Activated T-helper 1 cell treated with anti-CD3 and anti-CD28 coated beads, Interleukin-2, amount 50 U/mL, for 16 hours (primary cell): ENCODE data around the gene SST.
"Not testable (repeated sequence)": the region's sequence is repeated elsewhere in the genome, so short reads cannot be mapped to it uniquely, and the experiment has no call there.

Experiments used
- DNase-seq, 2 donors: peaks; one replicate each; pipeline ENCODE4 v3.0.0-alpha.2; 2020; ENCODE audit warnings: low read depth in 1 of 2, low spot score in 1 of 2

Gene SST

GRCh38 chr3:187684880-187685279 lies 14.7 kb upstream of the SST start:
- no peak for DNase-seq

GRCh38 chr3:187684444-187684843 lies 14.2 kb upstream of the SST start:
- DNase-seq: no peak

GRCh38 chr3:187681756-187682155 lies 11.6 kb upstream of the SST start:
- not testable (repeated sequence) for DNase-seq

- peak; percentile 41 to 43 for DNase-seq
Observed at GRCh38 chr3:187679638-187680396, 9.6 kb upstream of the SST start.

GRCh38 chr3:187678726-187679268 lies 8.6 kb upstream of the SST start:
- DNase-seq: no peak

- no peak for DNase-seq
Observed at GRCh38 chr3:187677604-187678003, 7.4 kb upstream of the SST start.

GRCh38 chr3:187673012-187673411 lies 2.8 kb upstream of the SST start:
- no peak for DNase-seq

DNA sequence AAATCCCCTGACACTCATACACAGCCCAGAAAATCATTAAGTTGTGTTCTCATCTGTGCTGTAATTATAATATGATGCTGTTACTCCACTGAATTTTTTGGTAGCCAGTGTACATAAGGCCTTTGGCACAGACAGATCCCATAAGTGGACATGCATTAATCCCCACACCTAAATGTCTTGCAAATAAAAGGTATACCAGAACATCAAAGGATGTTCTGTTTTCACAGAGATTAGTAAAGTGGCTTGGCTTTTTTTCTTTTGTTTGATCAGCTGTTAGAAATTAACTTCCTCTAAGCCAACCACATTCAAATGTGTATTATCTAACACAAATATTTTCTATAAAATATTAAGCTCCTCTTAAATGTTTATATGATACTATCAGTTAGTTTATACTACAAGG lies 2.7 kb downstream of the SST start:
- DNase-seq: no peak

DNA sequence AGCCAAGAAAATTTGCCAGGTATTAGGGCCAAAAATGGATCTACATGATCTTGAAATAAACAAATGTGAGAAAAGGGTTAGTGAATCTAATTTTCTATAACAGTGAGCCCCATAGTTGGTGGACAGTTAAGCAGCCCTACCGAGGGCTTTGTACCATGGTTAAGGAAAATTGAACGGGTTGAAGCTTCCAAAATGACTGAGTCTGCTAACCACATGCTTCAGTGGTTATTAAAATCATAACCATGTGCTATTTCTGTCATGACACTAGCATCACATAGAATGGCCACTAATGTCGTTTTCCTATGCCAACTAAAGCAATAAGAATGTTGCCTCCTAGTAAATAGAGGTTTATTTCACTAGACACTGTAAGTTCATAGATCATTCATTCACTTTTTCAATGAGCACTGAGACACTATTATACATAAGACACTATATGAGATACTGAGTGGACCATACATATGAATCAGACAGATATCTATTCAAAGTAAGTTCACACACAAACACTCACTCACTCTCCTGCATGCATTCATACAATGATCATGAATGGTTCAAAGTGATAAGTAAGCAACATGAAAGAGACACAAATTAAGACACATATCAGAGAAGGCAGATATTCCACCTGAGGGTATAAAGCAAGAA lies 4.3 kb downstream of the SST start:
- DNase-seq: no peak

- no peak for DNase-seq
Observed at GRCh38 chr3:187665010-187665409, 5.2 kb downstream of the SST start.

DNA sequence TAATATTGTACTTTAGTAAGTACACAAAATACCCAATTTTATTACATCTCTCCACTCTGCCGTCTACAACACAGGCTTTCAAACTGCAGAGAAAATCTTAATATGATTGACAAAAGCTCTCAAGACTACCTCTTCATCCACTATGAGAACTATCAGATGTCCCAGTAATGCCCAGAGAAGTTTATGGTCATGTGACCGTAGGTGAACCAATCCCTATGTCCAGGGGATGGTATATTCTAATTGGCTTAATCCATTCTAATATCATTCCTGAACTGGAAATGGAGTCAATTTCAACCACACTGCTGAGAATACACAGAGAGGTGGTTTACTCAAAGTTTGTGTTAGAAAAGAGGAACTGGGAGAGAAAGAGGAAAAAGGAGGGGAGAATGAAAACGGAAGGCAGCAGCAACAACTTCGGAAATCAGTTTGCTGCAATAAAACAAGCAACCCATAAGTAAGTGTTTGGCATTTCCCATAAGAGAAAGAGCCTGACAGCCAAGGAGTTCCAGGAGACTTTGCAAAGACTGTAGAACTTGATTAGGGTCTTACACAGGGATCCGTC lies 7.3 kb downstream of the SST start:
- no peak for DNase-seq

DNA sequence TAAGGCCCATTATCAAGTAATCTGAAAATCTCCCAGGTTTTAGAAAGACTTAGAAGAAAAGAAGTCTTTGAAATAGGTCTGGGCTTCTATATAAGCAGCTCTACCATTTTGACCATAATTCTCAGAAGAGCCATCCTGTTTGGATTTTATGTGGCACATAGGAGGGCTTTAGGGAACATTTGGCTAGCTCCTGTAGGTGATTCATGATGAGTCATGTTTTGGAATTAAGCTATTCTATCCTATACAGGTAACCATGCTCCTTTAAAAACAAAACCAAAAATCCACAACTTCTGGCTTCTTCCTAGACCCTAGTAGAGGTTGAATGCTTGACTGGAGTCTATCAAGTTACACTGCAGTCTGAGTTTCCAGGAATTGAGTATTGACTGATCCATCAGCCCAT lies 8.9 kb downstream of the SST start:
- DNase-seq: no peak

- no peak for DNase-seq
Observed at GRCh38 chr3:187651282-187651681, 18.9 kb downstream of the SST start.

DNA sequence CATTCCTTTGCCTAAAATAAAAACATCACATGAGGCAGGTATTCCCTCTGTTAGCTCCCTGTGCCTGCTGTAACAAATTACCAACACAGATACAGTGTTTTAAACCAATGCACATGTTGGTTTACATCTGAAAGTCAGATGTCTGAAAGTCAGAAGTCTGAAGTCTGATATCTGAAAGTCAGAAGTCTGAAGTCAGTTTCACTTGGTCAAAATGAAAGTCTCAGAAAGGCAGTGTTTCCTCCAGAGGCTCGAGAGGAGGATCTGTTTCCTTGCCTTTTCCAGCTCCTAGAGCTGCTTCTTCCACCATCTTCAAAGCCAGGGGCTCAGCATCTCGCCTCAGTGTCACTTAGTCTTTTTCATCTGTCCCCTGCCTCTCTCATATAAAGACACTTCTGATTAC lies 22.0 kb downstream of the SST start:
- DNase-seq: no peak

DNA sequence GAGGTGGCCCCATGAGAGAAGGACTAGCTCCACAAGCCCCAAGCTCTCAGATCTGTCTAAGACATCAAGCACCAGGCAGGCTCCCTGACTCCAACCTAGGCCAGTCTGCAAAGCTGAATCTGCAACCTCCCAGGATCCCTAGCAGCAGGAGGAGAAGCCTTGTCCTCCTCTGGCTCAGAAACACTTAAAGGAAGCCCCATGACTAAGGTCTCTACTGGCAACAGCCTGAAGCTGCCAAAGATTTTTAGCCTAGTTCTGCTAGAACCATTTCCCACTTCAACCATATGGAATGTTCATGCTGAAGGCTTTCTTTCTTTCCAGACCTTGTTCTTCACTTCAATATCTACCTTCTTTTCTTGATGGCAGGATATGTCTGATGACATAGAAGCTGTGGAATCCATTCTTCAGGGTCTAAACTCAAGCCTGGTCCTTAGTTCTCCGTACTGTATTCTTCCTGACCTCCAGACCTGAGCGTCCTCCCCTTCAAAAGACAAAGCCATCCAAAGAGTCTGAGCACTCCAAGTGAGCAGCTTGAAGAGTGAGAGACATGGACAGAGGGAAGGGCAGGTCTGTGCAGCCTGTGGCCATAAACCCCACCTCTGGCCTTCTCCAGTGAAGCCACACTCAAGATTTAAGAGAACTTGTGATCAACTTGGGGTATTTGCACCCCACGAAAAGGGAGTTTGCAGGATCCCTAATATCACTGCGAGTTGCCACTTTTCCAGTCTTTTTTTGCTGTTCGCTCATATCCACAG lies 23.1 kb downstream of the SST start:
- no peak for DNase-seq

DNA sequence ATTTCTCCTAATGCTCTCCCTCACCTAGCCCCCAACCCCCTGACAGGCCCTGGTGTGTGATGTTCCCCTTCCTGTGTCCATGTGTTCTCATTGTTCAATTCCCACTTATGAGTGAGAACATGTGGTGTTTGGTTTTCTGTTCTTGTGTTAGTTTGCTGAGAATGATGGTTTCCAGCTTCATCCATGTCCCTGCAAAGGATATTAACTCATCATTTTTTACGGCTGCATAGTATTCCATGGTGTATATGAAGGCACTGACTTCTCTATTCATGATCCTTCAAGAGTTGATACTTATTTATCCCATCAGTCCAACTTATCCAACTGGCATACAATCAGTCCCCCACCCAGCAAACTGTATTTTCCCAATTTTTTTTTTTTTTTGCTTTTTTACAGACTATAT lies 24.8 kb downstream of the SST start:
- DNase-seq: not testable (repeated sequence)

DNA sequence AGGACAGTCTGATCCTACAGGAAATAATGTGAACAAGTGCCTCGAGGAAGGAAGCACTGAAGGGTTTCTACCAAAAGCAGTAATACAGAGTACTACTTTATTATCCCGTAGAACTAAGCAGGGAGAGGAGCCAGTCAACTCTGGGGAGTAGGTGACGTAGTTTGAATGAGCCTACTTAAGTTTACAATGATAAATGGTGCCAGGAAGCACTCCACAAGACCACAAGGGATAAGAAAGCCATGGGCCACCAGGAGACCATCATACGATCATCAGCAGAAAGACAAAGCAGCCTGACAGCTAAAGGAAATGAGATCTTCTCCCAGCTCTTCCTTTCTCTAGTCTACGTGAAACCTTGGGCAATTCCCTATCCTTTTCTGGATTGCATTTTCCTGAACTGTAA lies 27.3 kb downstream of the SST start:
- DNase-seq: no peak

GRCh38 chr3:187641320-187642016 lies 28.7 kb downstream of the SST start:
- no peak for DNase-seq

GRCh38 chr3:187640569-187641059 lies 29.6 kb downstream of the SST start:
- DNase-seq: no peak

- DNase-seq: no peak
Observed at GRCh38 chr3:187639927-187640568, 30.1 kb downstream of the SST start.
